ENCODE measurements around the gene NOL12.

NOL12 gene

DNA sequence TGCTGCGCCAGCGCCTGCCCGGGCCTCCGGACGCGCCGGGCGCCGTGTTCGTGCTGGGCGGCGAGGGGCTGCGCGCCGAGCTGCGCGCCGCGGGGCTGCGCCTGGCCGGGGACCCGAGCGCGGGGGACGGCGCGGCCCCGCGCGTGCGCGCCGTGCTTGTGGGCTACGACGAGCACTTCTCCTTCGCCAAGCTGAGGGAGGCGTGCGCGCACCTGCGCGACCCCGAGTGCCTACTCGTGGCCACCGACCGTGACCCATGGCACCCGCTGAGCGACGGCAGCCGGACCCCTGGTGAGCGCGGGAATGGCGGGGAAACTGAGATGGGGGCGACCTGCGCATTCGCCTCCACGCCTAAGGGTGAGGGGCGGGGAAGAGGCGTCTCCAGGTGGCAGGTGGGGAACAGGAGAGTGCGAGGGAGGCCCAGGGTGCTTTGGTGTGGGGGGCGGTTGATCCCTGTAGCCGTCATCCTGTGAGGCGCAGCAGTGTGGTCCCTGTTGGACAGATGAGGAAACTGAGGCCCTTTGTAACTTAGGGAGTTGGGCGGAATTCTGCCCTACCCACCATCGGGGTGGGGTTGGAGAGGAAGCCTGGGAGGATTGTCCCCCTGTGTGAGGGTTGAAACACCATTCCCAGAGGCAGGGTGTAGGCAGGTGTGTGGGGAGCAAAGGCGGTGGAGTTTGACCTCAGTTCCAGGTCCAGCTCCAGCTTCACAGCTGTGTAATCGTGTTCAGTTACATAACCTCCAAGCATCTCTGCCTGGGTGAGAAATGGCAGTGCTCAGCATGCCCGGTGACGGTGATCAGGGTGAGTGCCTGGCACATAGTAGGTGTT lies 26.9 kb upstream of the NOL12 start:
- no peak for DNase-seq (ENCODE audit: low spot score)

DNA sequence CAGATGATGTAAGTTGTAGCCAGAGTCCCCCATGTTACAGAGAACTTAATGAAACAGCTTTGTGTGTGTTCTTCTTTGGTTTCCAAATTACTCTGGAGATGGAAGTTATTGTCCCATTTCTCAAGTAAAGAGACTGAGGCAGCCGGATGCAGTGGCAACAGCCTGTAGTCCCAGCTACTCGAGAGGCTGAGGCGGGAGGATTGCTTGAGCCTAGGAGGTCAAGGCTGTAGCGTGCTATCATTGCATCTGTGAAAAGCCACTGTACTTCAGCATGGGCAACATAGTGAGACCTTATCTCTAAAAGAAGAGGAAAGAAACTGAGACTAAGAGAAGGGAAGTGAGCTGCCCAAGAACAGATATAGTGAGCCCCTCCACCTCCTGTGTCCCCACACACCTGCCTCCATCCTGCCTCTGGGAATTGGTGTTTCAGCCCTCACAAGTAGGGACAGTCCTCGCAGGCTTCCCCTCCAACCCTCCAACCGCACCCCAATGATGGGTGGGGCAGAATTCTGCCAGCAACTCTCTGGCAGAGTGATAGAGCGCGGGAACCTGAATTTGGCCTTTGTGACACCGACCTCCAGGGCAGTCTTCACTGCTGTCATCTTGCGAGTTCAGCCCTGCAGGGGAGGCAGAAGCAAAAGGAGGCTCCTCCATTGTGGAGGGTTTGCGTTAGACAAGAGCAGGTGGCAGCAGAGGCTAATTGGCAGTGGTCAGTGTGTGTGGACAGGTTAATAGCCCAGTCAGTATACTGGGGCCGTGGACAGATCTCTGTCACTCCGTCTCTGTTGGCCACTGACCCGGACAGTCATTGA lies 26.0 kb upstream of the NOL12 start:
- peak; percentile 28 for DNase-seq (ENCODE audit: low spot score)

GRCh38 chr22:37660709-37661045 lies 25.5 kb upstream of the NOL12 start:
- DNase-seq (ENCODE audit: low spot score), result no peak

GRCh38 chr22:37661160-37661924 lies 24.8 kb upstream of the NOL12 start:
- no peak for DNase-seq (ENCODE audit: low spot score)

DNA sequence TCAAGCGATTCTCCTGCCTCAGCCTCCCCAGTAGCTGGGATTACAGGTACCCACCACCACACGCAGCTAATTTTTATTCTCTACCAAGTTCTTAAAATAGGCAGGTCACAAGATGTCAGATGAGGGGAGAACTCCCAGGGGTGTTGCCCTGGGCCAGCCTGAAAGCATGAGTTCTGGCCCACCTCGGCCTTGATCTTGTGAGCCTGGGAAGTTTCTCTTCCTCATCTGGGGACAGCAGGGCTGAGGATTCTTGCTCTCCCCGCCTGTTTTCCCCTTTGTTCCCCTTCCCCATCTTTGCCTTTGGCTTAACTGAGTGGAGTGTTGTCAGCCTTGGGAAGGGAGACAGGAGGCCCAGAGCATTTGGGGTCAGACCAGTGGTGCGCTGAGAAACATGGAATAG lies 24.1 kb upstream of the NOL12 start:
- DNase-seq (ENCODE audit: low spot score), result no peak

- no peak for DNase-seq (ENCODE audit: low spot score)
Observed at GRCh38 chr22:37663521-37664140, 22.5 kb upstream of the NOL12 start.

DNA sequence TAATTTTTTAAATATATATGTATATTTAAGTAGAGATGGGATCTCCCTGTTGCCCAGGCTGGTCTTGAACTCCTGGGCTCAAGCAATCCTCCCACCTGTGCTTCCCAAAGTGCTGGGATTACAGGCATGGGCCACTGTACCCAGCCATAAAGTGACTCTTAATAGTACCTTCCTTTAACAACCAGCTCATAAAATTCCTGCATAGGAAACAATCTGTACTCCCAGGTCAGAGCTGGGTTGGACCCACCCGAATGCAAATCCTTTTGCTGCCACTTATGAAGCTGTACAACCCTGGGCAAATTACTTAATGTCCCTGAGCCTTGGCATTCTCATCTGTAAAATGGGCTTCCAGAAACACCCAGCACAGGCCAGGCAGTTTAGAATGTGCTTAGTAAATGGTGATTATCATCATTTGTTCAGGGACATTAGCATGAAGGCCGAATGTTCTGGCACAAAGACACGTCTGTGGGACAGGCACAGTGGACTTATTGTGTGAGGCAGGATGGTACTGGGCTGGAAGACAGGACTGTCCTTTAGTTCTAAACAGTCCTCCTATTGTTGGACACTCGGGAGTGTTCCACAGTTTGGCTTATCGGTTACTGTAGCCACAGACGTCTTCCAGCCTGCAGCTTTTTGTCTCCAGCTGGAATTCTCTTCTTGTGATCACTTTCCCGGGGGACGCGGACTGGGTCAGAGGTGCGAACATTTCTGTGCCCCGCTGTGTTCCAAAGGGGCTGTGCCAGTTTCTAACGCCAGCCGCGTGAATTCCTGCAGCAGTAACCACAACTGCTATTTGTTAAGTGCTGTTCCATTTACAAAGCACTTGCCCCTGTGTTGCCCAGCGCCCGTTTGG lies 21.7 kb upstream of the NOL12 start:
- no peak for DNase-seq (ENCODE audit: low spot score)

DNA sequence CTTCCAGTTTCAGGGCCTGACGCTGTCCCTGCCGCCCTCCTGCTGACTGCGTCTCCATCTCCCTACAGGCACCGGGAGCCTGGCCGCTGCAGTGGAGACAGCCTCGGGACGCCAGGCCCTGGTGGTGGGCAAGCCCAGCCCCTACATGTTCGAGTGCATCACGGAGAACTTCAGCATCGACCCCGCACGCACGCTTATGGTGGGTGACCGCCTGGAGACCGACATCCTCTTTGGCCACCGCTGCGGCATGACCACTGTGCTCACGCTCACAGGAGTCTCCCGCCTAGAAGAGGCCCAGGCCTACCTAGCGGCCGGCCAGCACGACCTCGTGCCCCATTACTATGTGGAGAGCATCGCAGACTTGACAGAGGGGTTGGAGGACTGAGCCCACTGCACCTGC lies 20.7 kb upstream of the NOL12 start:
- DNase-seq (ENCODE audit: low spot score), result no peak

- DNase-seq (ENCODE audit: low spot score), result no peak
Observed at GRCh38 chr22:37669586-37669985, 16.6 kb upstream of the NOL12 start.

- no peak for DNase-seq (ENCODE audit: low spot score)
Observed at GRCh38 chr22:37672206-37672919, 13.8 kb upstream of the NOL12 start.

- no peak for DNase-seq (ENCODE audit: low spot score)
Observed at GRCh38 chr22:37672920-37673455, 13.2 kb upstream of the NOL12 start.

DNA sequence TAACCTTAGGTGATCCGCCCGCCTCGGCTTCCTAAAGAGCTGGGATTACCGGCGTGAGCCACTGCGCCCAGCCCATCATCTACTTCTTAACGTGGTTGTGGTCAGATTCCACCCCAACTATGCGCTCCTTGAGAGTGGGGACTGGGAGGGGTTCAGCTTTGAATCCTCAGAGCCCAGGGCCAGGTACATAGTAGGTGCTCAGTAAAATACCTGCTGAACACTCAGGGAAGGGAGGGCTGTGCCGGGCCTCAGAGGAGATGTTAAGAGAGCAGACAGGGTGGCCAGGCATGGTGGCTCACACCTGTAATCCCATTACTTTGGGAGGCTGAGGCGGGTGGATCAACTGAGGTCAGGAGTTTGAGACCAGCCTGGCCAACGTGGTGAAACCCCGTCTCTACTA lies 11.9 kb upstream of the NOL12 start:
- DNase-seq (ENCODE audit: low spot score), result no peak

- DNase-seq (ENCODE audit: low spot score), result peak; percentile 21
Observed at GRCh38 chr22:37674951-37675929, 10.9 kb upstream of the NOL12 start, which contains the start of gene LGALS1. TSS of gene LGALS1 (plus strand) at chr22:37675636. CDS start at chr22:37675703, 67 bp downstream.

- DNase-seq (ENCODE audit: low spot score), result no peak
Observed at GRCh38 chr22:37675930-37676735, 10.0 kb upstream of the NOL12 start.

DNA sequence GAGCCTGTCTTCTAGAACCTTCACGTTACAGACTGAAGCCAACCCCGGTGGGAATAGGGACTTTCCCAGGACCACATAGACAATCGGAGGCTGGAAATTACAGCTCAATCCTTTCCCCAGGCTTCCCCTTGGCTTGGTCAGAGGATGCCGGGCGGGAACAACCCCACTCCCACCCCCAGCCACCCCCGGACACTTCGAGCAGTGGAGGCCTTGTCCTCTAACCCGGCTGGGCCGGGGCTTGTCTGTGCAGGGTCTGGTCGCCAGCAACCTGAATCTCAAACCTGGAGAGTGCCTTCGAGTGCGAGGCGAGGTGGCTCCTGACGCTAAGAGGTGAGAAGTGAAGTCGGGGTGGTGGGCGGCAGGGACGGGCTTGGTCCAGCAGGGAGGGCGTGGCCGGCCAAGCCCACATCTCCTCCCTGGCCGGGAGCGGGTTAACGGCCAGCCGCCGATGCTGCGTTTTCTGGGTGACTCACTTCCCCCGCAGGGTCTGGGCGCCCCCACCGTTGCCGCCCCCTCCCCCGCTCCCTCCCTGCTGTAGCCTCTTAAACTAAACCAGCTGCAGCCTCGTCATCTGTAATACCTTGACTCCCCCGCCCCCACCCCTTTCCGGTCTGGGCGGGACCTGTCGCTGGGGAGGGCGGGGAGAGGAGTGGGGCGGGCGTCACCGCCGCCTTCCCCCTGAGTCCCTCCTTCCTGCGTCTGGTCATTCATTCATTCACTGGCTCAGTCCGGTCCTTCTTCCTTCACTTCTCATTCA lies 9.2 kb upstream of the NOL12 start:
- peak; percentile 25 for DNase-seq (ENCODE audit: low spot score)

DNA sequence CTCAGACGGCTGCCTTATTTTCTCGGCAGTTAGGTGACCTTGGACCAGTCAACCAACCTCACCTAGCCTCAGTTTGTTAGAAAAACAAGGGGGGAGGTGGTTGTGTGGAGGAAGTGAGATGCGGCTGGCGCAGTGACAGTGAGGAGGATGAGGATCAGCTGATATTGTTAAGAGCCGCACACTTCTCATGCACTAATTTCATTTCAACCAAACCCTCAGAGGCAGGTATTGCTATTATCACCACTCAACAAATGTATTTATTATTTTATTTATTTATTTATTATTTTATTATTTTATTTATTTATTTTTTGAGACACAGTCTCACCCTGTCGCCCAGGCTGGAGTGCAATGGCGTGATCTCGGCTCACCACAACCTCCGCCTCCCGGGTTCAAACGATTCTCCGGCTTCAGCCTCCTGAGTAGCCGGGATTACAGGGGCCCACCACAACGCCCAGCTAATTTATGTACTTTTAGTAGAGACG lies 8.6 kb upstream of the NOL12 start:
- DNase-seq (ENCODE audit: low spot score), result no peak

DNA sequence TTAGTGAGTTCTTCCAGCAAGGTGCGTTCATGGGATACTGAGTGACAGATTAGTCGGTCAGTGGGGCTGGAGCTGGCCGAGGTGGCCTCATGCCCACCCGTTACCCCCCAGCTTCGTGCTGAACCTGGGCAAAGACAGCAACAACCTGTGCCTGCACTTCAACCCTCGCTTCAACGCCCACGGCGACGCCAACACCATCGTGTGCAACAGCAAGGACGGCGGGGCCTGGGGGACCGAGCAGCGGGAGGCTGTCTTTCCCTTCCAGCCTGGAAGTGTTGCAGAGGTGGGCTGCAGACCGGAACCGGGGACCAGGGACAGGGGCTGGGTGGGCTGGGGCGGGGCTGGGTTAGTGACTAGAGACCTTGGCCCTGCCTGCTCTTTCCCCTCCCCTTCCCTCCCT lies 7.8 kb upstream of the NOL12 start:
- no peak for DNase-seq (ENCODE audit: low spot score)

Data from hematopoietic multipotent progenitor cell treated with erythropoietin and hydrocortisone succinate and interleukin-3 and kit ligand, for 17 days (in vitro differentiated cells).